Stimulated activated naive CD4-positive, alpha-beta T cell (primary cell): ENCODE data around the gene BRD2.

Source experiments
- DNase-seq, 6 experiments: peaks; one replicate each; lab custom pipeline; 2025; lab: John Stamatoyannopoulos, UW

Gene BRD2

GRCh38 chr6:32972353-32973143 is 4.2 kb downstream of the BRD2 start:
- peak; percentile 69 to 82 (median 74) for DNase-seq

DNA sequence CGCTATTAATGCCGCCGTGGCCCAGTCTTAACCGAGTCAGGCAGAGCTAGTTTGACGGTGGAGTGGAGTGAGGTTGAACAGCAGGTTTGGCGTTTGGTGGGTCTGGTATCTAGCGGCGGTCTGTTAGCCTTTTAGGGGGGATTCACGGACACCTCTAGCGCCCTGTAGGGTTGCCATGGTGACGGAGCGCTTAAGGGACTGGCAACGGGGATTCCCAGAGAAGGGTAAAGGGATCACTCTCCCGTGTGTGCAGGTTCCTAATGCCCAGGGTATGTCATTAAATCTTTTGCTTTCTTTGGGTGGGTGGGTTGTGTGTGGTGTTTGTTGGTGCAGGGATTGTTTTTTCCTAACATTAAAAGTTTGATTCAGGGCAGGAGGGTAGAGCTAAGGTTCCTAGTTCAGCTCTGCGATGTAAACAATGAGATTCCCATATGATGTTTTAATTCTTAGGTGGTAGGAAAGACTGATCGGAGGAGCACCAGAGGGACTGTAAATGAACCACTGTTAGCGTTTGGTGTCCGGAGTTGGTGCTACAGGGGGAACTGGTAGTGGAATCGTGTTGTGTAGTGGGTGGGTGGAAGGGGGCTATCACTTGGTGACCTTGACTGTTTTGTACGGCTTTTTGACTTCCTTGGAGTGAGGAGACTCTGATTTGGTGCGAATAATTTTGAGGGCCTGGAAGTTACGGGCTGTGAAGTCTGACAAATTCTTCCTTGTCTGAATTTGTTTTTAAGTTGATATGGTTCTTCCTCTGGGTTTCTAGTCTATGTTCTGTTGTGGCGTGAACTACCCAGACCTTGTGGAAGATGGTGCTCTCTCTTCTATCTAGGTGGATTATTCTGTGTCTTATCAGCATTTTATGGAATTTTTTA is 5.0 kb downstream of the BRD2 start:
- peak in 5 of 6 experiments; percentile 44 to 76 (median 66) for DNase-seq

GRCh38 chr6:32974016-32974333 is 5.6 kb downstream of the BRD2 start:
- DNase-seq: peak in 3 of 6 experiments; percentile 32 to 64 (median 50)

DNA sequence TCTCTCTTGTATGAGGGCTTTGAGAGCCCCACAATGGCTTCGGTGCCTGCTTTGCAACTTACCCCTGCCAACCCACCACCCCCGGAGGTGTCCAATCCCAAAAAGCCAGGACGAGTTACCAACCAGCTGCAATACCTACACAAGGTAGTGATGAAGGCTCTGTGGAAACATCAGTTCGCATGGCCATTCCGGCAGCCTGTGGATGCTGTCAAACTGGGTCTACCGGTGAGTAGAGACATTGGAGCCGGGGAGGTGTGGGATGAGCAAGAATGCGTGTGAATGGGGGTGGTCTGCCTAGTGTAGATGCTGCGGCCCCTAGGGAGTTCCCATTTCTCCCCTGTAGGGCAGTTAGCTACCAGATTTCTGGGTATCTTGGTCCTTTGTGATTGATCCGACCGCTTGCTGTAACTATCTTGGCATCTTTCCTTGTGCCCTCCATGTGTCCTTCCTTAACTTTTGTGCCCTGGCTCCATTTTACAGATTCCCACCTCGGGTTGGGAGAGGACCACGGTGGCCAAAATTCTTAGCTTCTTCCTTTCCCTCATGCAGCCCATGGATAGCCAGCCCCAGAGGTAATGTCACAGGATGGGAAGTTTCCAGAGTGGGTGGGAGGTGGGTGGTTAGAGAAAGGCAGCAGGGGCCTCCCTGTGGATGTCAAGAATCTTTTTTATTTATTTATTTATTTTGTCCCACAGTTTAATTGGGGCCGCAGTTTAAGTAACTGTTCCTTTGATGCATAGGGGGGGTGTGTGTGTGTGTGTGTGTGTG is 6.3 kb downstream of the BRD2 start:
- no peak for DNase-seq

- DNase-seq: no peak
These were observed 7.5 kb downstream of the BRD2 start for GRCh38 chr6:32975886-32976285.

DNA sequence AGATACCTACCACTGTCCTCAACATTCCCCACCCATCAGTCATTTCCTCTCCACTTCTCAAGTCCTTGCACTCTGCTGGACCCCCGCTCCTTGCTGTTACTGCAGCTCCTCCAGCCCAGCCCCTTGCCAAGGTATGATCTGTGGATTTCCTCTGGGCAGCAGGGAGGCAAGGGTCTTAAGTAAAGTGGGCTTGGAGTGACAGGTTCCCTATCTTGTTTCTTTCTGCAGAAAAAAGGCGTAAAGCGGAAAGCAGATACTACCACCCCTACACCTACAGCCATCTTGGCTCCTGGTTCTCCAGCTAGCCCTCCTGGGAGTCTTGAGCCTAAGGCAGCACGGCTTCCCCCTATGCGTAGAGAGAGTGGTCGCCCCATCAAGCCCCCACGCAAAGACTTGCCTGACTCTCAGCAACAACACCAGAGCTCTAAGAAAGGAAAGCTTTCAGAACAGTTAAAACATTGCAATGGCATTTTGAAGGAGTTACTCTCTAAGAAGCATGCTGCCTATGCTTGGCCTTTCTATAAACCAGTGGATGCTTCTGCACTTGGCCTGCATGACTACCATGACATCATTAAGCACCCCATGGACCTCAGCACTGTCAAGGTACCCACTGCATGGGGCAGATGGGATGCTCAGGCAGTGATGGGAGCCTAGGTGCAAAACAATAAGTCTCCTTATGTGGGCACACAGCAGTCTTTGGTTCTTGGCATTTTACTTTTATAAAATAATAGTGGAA is 8.1 kb downstream of the BRD2 start:
- no peak for DNase-seq

GRCh38 chr6:32977272-32977952 is 9.0 kb downstream of the BRD2 start:
- no peak for DNase-seq

- no peak for DNase-seq
These were observed 9.5 kb downstream of the BRD2 start for GRCh38 chr6:32977953-32978324.

DNA sequence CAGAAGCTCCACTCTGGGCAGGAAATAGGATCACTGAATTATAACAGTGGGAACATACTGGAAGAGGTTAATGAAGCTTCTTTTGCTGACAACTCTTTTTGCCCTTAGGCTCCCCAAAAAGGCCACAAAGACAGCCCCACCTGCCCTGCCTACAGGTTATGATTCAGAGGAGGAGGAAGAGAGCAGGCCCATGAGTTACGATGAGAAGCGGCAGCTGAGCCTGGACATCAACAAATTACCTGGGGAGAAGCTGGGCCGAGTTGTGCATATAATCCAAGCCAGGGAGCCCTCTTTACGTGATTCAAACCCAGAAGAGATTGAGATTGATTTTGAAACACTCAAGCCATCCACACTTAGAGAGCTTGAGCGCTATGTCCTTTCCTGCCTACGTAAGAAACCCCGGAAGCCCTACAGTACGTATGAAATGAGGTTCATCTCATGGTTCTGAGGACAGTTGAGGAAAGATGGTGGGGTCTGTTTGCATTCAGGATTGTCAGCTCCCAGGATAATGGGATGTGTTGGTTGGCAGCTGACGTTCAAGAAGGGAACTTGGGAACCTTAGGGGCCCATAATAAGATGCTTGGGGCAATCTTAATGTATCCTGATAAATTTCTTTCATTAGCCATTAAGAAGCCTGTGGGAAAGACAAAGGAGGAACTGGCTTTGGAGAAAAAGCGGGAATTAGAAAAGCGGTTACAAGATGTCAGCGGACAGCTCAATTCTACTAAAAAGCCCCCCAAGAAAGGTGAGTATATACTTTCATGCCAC is 11.5 kb downstream of the BRD2 start:
- DNase-seq: no peak

GRCh38 chr6:32980488-32981038 is 12.2 kb downstream of the BRD2 start:
- no peak for DNase-seq

DNA sequence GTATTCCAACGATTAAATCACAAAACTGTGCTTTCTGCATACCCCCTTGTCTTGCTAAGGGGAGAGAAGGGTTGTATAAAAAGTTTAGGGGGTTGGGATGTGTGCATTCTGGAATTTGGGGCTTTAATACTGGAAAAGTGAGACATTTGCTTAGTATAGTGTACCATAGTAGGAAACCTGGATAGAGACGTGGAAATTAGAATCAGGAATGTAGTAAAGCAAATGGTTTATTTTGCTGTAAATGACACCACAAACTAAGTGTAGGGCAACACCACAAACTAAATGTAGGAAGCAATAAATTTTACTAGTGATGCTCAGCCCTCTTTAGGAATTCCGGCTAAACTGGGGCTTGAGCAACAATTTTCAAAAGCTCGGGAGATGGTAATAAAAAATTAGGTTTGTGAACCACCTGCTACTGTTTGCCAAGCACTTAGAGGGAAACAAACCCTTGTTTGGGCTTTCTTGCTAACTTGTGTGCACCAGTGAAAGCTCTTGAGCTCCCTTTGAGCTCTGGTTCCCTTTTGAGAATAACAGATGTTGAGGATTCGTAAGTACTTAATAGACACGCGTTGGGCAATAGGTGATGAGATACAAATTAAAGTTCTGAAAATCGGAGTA is 13.8 kb downstream of the BRD2 start:
- no peak for DNase-seq

DNA sequence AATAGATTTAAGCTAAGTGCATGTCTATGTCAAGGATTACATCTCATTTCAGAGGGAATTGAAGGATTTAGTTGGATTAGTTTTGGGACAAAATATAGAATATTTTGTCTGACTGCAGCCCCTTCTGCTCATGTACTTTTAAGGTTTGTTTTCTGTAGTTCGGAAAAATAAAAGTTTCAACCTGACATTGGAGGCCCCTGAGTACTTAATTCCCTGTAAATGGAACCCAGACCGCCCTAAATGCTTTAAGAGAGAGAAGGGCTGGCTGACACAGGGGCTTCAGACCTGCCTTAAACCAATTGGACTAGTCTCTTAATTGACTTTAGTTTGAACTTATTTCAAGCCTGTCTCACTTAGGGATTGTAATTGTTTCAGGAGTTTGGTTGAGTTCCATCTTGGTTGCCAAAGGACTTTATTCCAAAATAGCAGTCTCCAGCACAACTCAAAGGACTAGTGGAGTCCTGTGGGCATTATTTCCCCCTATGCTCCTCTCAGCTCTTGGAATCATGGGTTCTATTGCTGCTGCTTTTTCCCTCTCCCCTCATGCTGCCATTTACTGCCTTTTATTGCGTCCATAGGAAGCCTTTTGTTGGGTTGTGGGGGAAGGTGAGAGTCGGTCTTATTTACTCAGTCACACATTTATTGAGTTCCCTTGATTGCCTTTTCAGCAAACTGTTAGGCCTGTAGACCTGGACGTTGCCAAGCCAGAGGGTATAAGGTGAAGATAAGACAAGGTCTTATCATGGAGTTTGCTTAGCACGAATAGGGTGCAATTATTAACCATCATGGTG is 14.5 kb downstream of the BRD2 start:
- DNase-seq: no peak

GRCh38 chr6:32983493-32983848 is 15.1 kb downstream of the BRD2 start:
- DNase-seq: no peak

DNA sequence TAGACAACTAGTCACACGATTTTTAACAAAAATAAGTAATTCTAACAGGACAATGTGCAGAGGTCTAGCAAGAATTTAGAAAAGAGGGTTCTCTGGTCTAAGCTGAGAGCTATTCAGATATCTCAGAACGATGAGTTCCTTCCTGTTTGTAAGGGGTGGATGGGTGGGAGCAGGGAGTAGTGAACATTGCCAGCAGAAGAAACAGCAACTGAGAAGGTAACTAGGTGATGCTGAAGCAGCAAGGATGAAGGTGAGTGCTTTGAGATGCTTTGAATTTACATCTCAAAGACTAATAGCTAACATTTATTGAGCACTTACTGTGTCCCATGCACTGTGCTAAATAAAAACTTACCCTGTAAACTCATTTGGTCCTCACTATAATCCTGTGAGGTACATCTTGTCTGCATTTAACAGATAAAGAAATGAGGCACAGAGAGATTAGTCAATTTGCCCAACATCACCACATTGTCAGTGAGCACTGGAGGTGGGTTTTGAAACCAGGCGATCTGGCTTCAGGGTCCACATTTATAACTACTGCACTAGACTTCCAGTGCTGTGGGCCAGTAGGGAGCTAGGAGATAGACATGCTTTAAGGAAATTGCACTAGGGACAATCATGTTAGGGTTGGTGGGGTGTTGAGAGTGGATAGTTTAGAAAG is 15.7 kb downstream of the BRD2 start:
- DNase-seq: no peak

DNA sequence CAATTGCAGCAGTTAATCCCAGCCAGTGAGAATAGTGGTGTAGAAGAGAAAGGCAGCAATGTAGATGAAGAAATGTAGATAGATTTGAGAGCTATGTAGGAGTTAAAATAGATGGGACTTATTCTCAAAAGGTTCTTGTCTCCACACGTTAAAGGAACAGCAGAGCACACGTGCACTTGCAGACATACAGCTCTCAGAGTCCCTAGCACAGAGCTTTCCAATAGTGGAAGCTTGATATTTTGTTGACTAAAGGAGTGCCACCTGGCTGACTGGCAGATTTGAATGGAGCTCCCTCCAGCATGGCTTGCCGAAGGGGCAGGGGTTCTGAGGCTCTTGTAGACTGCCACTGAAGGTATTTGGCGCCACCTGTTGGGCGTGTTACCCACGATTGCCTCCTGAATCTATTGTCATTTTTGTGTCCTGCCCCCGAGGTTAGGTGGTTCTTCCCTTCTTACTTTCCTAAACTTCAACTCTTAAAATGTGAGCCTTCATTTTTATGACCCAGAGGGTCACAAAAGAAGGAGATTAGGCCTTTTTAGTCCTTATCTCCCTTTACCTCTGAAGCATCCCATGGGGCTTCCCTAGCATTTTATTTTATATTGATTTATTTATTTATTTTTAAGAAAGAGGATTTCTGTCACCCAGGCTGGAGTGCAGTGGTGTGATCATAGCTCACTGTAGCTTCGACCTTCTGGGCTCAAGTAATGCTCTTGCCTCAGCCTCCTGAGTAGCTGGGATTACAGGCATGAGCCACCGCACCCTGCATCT is 16.4 kb downstream of the BRD2 start:
- peak; percentile 70 to 88 (median 82) for DNase-seq

DNA sequence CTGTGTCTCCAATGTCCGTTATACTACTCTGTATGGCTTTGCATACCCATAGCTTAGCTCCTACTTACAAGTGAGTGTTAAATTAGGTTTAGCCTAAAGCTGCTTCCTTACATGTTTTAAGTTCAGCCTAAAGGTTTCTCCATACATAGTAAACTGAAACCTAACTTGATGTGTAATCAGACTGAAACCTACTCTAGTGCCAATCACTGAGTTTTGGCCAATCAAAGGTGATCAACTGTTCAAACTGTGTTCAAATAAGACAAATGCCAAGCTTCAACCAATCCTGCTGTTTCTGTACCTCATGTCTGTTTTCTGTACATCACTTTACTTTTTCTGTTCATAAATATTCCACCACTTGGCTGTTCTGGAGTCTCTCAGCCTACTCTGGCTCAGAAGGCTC is 21.0 kb downstream of the BRD2 start:
- no peak for DNase-seq

GRCh38 chr6:32991972-32992371 is 23.6 kb downstream of the BRD2 start:
- DNase-seq: no peak
